SK-N-SH treated with all-trans-retinoic acid at 6 μM for 48 hours (cell line): ENCODE results near the gene NME5.

Experiments
- ARNTL ChIP-seq: fragments of 450-650 bp; formaldehyde crosslinking; IDR thresholded peaks from 2 replicates; pipeline ENCODE4 v1.5.0; 2020; ENCODE audit warnings: low read depth, mild to moderate bottlenecking, moderate library complexity, borderline replicate concordance
- PPARA ChIP-seq: fragments of 250-450 bp; sonication (Bioruptor Pico); IDR thresholded peaks from 2 replicates; pipeline ENCODE4 v1.5.0; 2020; ENCODE audit warnings: mild to moderate bottlenecking, borderline replicate concordance
- ZNF565 ChIP-seq: fragments of 450-650 bp; formaldehyde crosslinking; conservative IDR thresholded peaks from 2 replicates; pipeline ENCODE4 v1.5.0; 2020; ENCODE audit warnings: low read depth, mild to moderate bottlenecking, moderate library complexity

GRCh38 chr5:138103319-138103637 is 36.0 kb downstream of the NME5 start:
- TF ChIP-seq PPARA (CRISPR knock-in tag) (no peak), ZNF565 (CRISPR knock-in tag) (no peak), ARNTL (CRISPR knock-in tag) (no peak)
